ENCODE data around the gene ADRA2B.
"Not testable (repeated sequence)": the region's sequence is repeated elsewhere in the genome, so short reads cannot be mapped to it uniquely, and the experiment has no call there.

The ADRA2B gene

GRCh38 chr2:96116424-96116878, at the start of gene ADRA2B:
ADRA2B (minus strand) TSS chr2:96116571; CDS start chr2:96116149, 422 bp downstream.
- DNase-seq = peak; percentile 74 to 81

GRCh38 chr2:96164459-96165184, 48.3 kb upstream of the ADRA2B start:
- peak; percentile 87 to 89 for DNase-seq

GRCh38 chr2:96163768-96164429, 47.5 kb upstream of the ADRA2B start:
- peak; percentile 92 for DNase-seq

GRCh38 chr2:96163415-96163767, 47.0 kb upstream of the ADRA2B start:
- no peak for DNase-seq

GRCh38 chr2:96161898-96162297, 45.5 kb upstream of the ADRA2B start:
- peak in 1 of 2 experiments; percentile 50 for DNase-seq

GRCh38 chr2:96160366-96160765, 44.0 kb upstream of the ADRA2B start:
- DNase-seq = not testable (repeated sequence)

GRCh38 chr2:96159084-96159830, 42.9 kb upstream of the ADRA2B start:
- DNase-seq = peak; percentile 79 to 80

GRCh38 chr2:96158554-96158940, 42.2 kb upstream of the ADRA2B start:
- DNase-seq = peak in 1 of 2 experiments; percentile 46

- peak; percentile 97 for DNase-seq
Measured at GRCh38 chr2:96157649-96158553, 41.5 kb upstream of the ADRA2B start.

- DNase-seq = peak; percentile 72 to 73
Measured at GRCh38 chr2:96156926-96157648, 40.7 kb upstream of the ADRA2B start.

- peak; percentile 80 to 82 for DNase-seq
Measured at GRCh38 chr2:96156011-96156820, 39.8 kb upstream of the ADRA2B start.

- peak in 1 of 2 experiments; percentile 22 for DNase-seq
Measured at GRCh38 chr2:96154506-96155380, 38.4 kb upstream of the ADRA2B start.

- DNase-seq = peak in 1 of 2 experiments; percentile 36
Measured at GRCh38 chr2:96153991-96154431, 37.6 kb upstream of the ADRA2B start.

GRCh38 chr2:96153291-96153713, 36.9 kb upstream of the ADRA2B start:
- no peak for DNase-seq

- no peak for DNase-seq
Measured at GRCh38 chr2:96152304-96153161, 36.2 kb upstream of the ADRA2B start.

- DNase-seq = peak in 1 of 2 experiments; percentile 17
Measured at GRCh38 chr2:96151595-96152303, 35.4 kb upstream of the ADRA2B start.

- peak in 1 of 2 experiments; percentile 22 for DNase-seq
Measured at GRCh38 chr2:96150791-96151594, 34.6 kb upstream of the ADRA2B start.

Measured in activated T-cell treated with anti-CD3 and anti-CD28 coated beads, Interleukin-2, amount 50 U/mL, for 48 hours (primary cell).